ENCODE measurements around the gene TMEM150A. TPM values are rescaled to one million over a fixed set of nuclear protein-coding genes. Genes with fewer than 3 reads are reported as not detected.

Gene TMEM150A
- 15.9 and 22.7 TPM in 2 replicates for total RNA-seq

DNA sequence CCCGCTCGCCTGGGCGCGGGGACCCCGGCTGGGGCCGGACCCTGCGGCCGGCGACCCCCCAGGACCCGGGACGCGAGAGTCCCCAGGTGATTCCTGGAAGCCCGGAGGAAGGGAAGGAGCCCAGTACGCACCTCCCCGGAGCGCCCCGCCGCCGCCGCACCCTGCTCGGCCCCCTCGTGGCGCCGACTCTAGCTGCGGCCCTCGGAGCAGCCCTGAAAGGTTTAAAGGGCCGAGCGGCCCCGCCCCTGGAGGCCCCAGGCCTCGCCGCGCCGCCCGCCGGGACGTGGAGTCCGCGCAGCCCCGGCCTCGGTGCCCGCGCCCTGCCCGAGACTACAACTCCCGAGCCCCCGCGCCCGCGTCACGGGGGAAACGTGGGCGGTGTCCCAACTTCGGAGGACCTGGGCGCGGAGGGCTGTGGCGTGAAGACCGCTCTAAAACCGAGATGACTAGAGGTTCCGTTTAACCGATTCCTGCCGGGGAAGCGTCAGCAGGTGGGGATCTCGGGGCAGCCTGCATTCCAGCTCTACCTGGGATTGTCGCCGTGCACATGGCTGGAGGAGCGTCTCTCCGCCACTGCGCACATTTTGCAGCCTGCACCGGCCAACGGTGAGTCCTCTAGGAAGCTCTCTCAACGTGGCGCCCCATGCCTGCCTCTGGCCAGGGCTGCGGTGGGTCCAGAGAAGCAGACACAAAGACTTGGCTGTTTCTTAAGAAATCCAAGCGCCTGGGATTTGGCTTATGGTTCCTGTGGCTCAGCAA lies at the start of gene TMEM150A:
TMEM150A (minus strand) TSS at position 223 of the 759 bp plus-strand sequence. CDS start 750 bp downstream, outside the sequence.

DNA sequence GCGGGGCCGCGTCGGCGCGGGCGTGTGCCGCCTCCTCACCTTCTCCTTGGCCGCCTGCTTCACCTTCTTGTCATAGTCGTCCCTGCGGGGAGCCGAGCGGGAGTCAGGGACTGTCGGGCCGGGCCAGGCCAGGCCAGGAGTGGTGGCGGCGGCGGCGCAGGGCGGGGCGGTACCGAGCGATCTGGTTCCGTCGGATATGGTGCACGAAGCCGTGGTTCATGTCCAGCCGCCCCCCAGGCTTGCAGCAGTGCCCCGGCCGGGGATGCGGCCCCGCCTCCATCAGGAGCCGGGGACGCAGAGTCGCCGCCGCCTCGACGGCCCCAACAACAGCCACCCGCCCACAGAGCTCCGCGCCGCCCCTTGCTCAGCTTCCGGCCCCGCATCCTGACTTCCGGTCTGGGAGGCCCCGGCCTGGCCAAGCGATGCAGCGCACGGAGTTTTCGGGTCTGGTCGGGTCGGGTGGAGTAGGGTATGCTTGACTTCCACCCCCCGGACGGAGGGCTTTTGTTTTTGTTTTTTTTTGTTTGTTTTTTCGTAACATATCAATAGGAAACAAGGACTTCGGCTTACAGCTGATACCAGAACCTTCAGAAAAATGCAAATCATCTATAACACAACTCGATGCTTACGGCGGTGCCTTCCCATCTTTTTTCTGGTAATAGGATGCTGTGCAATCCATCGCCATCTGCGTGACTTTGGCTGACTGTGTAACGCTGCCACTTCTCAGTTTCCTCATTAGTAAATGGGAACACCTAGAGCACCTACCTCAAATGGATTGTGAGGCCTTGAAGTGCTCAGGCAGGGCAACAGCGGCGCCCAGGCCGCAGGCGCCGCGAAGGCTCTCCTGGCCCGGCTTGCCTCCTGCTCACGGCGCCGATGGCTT lies 9.4 kb upstream of the TMEM150A start, which contains the start of gene C2orf68:
C2orf68 (minus strand) TSS at position 362 of the 883 bp plus-strand sequence; CDS start at position 280, 82 bp downstream.

GRCh38 chr2:85595301-85596025 lies 7.0 kb downstream of the TMEM150A start, which contains the start of gene RNF181:
TSS of gene RNF181 (plus strand) at chr2:85595745. CDS start at chr2:85595764, 19 bp downstream.

GRCh38 chr2:85584354-85584856 lies 18.1 kb downstream of the TMEM150A start, which contains the start of gene VAMP5:
TSS of gene VAMP5 (plus strand) at chr2:85584431. CDS start at chr2:85584491, 60 bp downstream.

GRCh38 chr2:85577386-85578242 lies 24.9 kb downstream of the TMEM150A start, which contains the start of gene VAMP8:
TSS of gene VAMP8 (plus strand) at chr2:85577586. CDS start at chr2:85577647, 61 bp downstream.

DNA sequence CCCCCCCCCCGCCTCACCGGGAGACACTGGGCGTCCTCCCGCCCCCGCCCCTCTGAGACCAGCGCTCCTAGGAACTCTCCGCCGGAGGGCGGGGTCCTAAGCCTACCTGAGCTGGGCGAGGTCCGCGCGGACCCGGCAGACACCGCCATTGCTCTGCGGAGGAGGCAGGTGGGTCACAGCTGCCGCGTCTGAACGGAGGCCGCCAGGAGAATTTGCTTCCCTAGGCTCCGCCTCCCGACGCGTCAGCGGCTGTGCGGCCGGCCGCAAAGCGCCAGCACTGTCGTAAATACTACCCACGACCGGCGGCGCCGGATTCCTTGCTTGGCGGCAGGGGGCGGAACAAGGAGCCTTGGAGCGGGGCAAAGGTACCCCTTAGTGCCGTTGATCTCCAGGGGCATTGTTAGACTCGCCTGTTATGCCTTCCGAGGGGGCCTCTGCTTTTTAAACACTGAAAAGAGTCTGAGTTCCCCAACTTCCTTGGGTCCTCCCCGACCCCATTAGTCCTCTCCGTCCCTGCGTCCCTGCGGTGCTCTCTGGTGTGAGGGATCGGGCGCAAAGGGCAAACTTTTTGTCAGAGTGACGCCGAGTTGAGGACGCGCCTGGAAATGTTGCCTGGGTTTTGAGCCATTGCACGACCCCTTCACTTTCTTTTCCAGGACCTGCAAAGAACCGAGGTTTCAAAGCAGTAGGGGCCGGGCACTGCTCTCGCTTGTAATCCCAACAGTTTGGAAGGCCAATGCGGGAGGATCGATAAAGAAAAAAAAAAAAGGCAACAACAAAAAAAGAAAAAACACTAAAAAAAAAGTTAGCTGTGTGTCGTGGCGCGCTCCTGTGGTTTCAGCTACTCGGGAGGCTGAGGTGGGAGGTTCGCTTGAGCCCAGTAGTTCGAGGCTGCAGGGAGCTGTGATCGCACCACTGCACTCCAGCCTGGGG lies 41.0 kb downstream of the TMEM150A start, which contains the start of gene GGCX:
GGCX (minus strand) TSS at position 214 of the 933 bp plus-strand sequence; CDS start at position 149, 65 bp downstream.

Small RNAs within 50 kb of the gene (small RNA-seq; reads per million reads assigned to genes)
- gene RN7SL126P, result not detected

Other genes starting within 250 kb of the TMEM150A start
- gene RETSAT, start 248.2 kb downstream of the TMEM150A start, total RNA-seq, result 48.3 and 51.9 TPM in 2 replicates
- 15.3 and 23.2 TPM in 2 replicates for gene ELMOD3, start 247.9 kb downstream of the TMEM150A start, total RNA-seq
- 148 and 262 TPM in 2 replicates for gene CAPG, start 192.3 kb downstream of the TMEM150A start, total RNA-seq
- 1.6 TPM in 1 of 2 replicates, not detected in the other for gene SH2D6, start 184.0 kb downstream of the TMEM150A start, total RNA-seq
- 240 and 245 TPM in 2 replicates for gene MAT2A, start 63.5 kb downstream of the TMEM150A start, total RNA-seq
- 49.3 and 54.7 TPM in 2 replicates for gene GGCX, start 41.2 kb downstream of the TMEM150A start, total RNA-seq
- 1.5 and 1.9 TPM in 2 replicates for gene VAMP8, start 25.1 kb downstream of the TMEM150A start, total RNA-seq
- gene VAMP5, start 18.3 kb downstream of the TMEM150A start, total RNA-seq, result 32.5 and 59.5 TPM in 2 replicates
- 117 and 168 TPM in 2 replicates for gene RNF181, start 7.0 kb downstream of the TMEM150A start, total RNA-seq
- 20.2 and 24.3 TPM in 2 replicates for gene C2orf68, start 9.4 kb upstream of the TMEM150A start, total RNA-seq
- gene USP39, start 13.5 kb upstream of the TMEM150A start, total RNA-seq, result 33.5 and 39.4 TPM in 2 replicates
- gene SFTPB, start 65.5 kb upstream of the TMEM150A start, total RNA-seq, result not detected in 2 replicates
- gene GNLY, start 91.7 kb upstream of the TMEM150A start, total RNA-seq, result not detected in 2 replicates
- gene ATOH8, start 151.3 kb upstream of the TMEM150A start, total RNA-seq, result 3.6 and 5.7 TPM in 2 replicates

All from hair follicle dermal papilla cell (primary cell).